Rectal smooth muscle tissue (tissue), 1 donor: ENCODE results near the gene MAJIN.

Experiments used
- H3K27ac ChIP-seq: one replicate; pipeline ENCODE4 v1.7.0; 2013; ENCODE audit warnings: low read depth, low read length, inconsistent platforms
- H3K27me3 ChIP-seq: one replicate; pipeline ENCODE4 v1.7.0; 2013; ENCODE audit warnings: low read length; ENCODE audit not compliant: control insufficient read depth, insufficient read depth
- H3K36me3 ChIP-seq: one replicate; pipeline ENCODE4 v1.7.0; 2013; ENCODE audit warnings: low read length; ENCODE audit not compliant: control insufficient read depth, insufficient read depth
- H3K4me1 ChIP-seq: one replicate; pipeline ENCODE4 v1.7.0; 2013; ENCODE audit warnings: low read length; ENCODE audit not compliant: control insufficient read depth, insufficient read depth
- H3K4me3 ChIP-seq: one replicate; pipeline ENCODE4 v1.7.0; 2013; ENCODE audit warnings: low read length
- H3K9ac ChIP-seq: one replicate; pipeline ENCODE4 v1.7.0; 2013; ENCODE audit warnings: low read length

MAJIN gene

GRCh38 chr11:64913171-64913727, 58.7 kb downstream of the MAJIN start:
- Histone ChIP-seq H3K4me1 (peaks cover 9% of the 10 kb centered on the region), H3K36me3 (peaks cover 43% of the 10 kb centered on the region), H3K9ac (no peak overlapping the region), H3K27ac (no peak overlapping the region), H3K27me3 (no peaks in the 10 kb centered on the region), H3K4me3 (no peak overlapping the region)

- H3K27me3 ChIP-seq = no peaks in the 10 kb centered on the region
- no peak overlapping the region for H3K4me3 ChIP-seq
- H3K36me3 ChIP-seq = peaks cover 53% of the 10 kb centered on the region
- H3K9ac ChIP-seq = no peak overlapping the region
- peaks cover 9% of the 10 kb centered on the region for H3K4me1 ChIP-seq
- H3K27ac ChIP-seq = no peak overlapping the region
Measured at GRCh38 chr11:64911689-64912088, 60.2 kb downstream of the MAJIN start.

DNA sequence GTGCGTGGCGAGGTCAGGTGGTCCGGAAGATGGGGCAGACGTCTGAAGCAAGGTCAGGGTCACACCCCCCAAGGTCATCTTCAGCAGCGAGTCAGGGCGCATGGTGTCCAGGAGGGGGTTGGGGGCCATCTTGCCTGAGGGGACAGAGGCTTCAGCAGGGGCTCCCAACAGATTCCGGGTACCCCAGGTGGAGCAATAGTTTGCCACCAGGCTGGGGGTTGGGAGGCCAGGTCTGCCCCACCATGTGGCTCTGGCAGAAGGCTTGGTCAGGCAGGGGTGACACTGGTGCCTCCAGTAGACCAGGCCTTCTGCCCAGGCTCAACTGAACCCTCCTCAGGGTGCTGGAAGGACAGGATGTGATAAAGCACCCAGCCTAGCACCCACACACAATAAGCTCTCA, 60.8 kb downstream of the MAJIN start:
- Histone ChIP-seq H3K27me3 (no peaks in the 10 kb centered on the region), H3K4me3 (no peak overlapping the region), H3K9ac (no peak overlapping the region), H3K36me3 (peaks cover 58% of the 10 kb centered on the region), H3K4me1 (peaks cover 6% of the 10 kb centered on the region), H3K27ac (no peak overlapping the region)

- Histone ChIP-seq H3K36me3 (peaks cover 62% of the 10 kb centered on the region), H3K4me1 (peaks cover under 1% of the 10 kb centered on the region), H3K27me3 (no peaks in the 10 kb centered on the region), H3K4me3 (no peak overlapping the region), H3K27ac (no peak overlapping the region), H3K9ac (no peak overlapping the region)
Measured at GRCh38 chr11:64910451-64911093, 61.3 kb downstream of the MAJIN start.

GRCh38 chr11:64909653-64910343, 62.1 kb downstream of the MAJIN start:
- Histone ChIP-seq H3K4me1 (no peaks in the 10 kb centered on the region), H3K27me3 (no peaks in the 10 kb centered on the region), H3K4me3 (no peak overlapping the region), H3K36me3 (peaks cover 62% of the 10 kb centered on the region), H3K27ac (no peak overlapping the region), H3K9ac (no peak overlapping the region)

DNA sequence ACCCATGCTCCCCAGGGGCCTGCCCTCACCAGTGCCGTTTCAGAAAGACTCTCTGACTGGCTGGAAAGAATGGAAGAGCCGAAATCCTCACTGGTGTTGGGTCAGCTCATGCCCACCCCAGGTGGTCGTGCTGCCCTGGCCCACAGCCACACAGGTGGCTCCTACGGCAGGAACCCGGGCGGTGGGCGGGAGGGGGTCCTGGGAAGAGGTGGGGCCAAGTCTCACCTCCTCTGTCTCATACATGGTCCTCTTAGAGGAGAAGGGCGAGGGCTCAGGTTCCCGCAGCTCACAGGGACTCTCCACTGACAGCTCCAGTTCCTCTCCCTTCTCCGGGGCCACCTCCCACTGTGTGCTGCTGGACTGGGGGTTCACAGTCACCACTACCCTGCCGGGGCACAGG, 63.1 kb downstream of the MAJIN start:
- Histone ChIP-seq H3K4me3 (no peak overlapping the region), H3K36me3 (peaks cover 62% of the 10 kb centered on the region), H3K9ac (no peak overlapping the region), H3K4me1 (no peaks in the 10 kb centered on the region), H3K27me3 (no peaks in the 10 kb centered on the region), H3K27ac (no peak overlapping the region)

DNA sequence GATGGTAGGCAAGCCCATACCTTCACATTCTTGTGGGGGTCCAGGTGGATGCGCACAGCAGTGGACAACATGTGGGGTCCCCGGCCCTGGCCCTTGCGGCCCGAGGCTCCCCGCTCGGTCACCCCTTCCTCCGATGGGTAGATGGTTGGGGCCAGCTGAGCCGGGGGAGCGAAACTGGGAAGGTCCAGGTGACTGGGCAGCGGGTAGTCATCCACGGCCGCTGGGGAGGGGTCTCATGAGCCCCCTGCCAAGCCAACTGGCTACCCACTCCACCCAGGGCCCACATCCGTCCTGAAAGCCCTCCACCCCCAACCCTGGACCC, 65.6 kb downstream of the MAJIN start:
- Histone ChIP-seq H3K36me3 (peaks cover 49% of the 10 kb centered on the region), H3K4me3 (no peak overlapping the region), H3K27ac (no peak overlapping the region), H3K4me1 (no peaks in the 10 kb centered on the region), H3K27me3 (no peaks in the 10 kb centered on the region), H3K9ac (no peak overlapping the region)

GRCh38 chr11:64905516-64906313, 66.2 kb downstream of the MAJIN start:
- H3K4me3 ChIP-seq = no peak overlapping the region
- no peaks in the 10 kb centered on the region for H3K27me3 ChIP-seq
- peaks cover 44% of the 10 kb centered on the region for H3K36me3 ChIP-seq
- no peak overlapping the region for H3K27ac ChIP-seq
- no peaks in the 10 kb centered on the region for H3K4me1 ChIP-seq
- no peak overlapping the region for H3K9ac ChIP-seq

GRCh38 chr11:64903291-64903833, 68.5 kb downstream of the MAJIN start:
- H3K27me3 ChIP-seq = no peaks in the 10 kb centered on the region
- peaks cover 31% of the 10 kb centered on the region for H3K36me3 ChIP-seq
- no peak overlapping the region for H3K27ac ChIP-seq
- no peak overlapping the region for H3K4me3 ChIP-seq
- H3K4me1 ChIP-seq = no peaks in the 10 kb centered on the region
- no peak overlapping the region for H3K9ac ChIP-seq

- H3K4me1 ChIP-seq = no peaks in the 10 kb centered on the region
- no peaks in the 10 kb centered on the region for H3K27me3 ChIP-seq
- no peak overlapping the region for H3K4me3 ChIP-seq
- peaks cover 31% of the 10 kb centered on the region for H3K36me3 ChIP-seq
- no peak overlapping the region for H3K9ac ChIP-seq
- no peak overlapping the region for H3K27ac ChIP-seq
Measured at GRCh38 chr11:64902102-64902900, 69.6 kb downstream of the MAJIN start.

- H3K4me1 ChIP-seq = no peaks in the 10 kb centered on the region
- H3K27me3 ChIP-seq = no peaks in the 10 kb centered on the region
- H3K9ac ChIP-seq = no peak overlapping the region
- H3K27ac ChIP-seq = no peak overlapping the region
- H3K36me3 ChIP-seq = peaks cover 18% of the 10 kb centered on the region
- H3K4me3 ChIP-seq = no peak overlapping the region
Measured at GRCh38 chr11:64900774-64901173, 71.1 kb downstream of the MAJIN start.

DNA sequence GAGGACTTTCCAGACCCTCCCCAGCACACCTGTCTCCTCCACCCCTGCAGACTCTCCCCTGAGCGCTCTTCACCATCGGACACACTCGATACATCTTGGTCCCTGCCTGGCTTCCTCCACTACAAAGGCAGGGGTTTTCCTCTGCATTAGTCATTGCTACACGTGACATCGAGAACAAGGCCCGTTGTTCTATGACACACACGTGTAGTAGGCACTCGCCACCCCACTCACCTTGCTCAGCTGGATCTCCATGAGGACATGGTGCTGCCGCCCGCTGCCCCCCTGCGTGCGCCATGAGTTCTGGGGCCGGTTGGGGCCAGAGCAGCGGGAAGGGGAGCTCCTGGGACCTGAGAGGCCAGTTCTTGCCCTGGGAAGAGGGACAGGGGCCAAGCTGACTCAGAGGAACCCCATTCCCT, 71.6 kb downstream of the MAJIN start:
- Histone ChIP-seq H3K27ac (no peak overlapping the region), H3K9ac (no peak overlapping the region), H3K4me3 (no peak overlapping the region), H3K27me3 (no peaks in the 10 kb centered on the region), H3K36me3 (peaks cover 18% of the 10 kb centered on the region), H3K4me1 (no peaks in the 10 kb centered on the region)
